Limb (tissue), 2 donors: ENCODE results near the gene NNAT.

ENCODE experiments used
- DNase-seq, 2 donors: peaks; one replicate each; pipeline ENCODE4 v3.0.0-alpha.2; 2016; ENCODE audit errors: extremely low spot score in 2 of 2

Gene NNAT

GRCh38 chr20:37502654-37503053, 18.4 kb upstream of the NNAT start:
- no peak for DNase-seq

GRCh38 chr20:37503256-37503927, 17.7 kb upstream of the NNAT start:
- no peak for DNase-seq

- no peak for DNase-seq
These were observed 16.5 kb upstream of the NNAT start for GRCh38 chr20:37504404-37505096.

- DNase-seq: no peak
These were observed 15.5 kb upstream of the NNAT start for GRCh38 chr20:37505263-37506151.

DNA sequence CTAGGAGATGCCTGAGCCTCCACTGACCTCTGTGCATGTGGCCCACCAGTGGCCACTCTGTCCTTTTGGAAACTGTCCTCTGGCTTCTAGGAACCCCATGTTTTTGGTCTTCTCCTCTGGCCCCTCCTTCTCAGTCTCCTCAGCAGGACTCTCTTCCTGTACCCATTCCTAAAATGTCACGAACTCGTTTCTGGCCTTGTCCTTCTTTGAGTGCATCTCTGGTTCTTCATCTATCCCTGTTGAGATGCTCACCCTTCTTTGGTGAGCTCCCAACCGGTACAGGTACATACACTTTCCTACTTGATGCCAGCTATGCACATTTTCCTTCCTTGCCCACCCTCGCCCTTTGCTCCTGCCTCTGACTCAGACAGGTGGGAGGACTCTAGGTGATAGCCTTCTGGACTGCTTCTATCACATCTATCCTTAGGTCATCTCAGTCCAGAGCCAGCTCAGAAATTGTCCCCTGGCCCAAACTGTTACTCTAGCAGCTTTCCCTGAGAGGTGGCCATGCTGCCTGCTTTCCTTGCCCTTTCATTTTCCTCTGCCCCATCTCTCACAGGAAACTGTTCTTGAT, 14.8 kb upstream of the NNAT start:
- no peak for DNase-seq

DNA sequence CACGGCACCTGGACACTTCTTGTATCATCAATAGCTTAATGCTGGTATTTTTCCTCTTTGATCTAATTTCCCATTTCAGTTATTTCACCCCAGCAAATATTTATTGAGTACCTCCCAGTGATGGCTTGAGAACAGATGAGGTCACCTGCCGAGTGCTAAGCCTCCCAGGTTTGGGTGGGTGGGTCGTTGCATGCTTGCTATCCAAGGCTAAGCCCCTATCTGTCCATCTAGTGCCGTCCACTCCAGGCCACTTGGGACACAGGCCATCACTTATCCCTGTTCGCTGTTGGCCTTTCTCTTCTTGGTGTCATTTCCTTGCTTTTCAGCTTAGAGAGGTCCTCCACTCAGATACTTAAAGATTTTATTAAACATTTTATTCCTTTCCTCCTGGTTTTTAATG, 10.8 kb upstream of the NNAT start:
- no peak for DNase-seq

GRCh38 chr20:37511610-37512275, 9.3 kb upstream of the NNAT start:
- no peak for DNase-seq

- DNase-seq: no peak
These were observed 7.2 kb upstream of the NNAT start for GRCh38 chr20:37513779-37514359.

- peak in 1 of 2 donors; percentile 5 for DNase-seq
These were observed 5.2 kb upstream of the NNAT start for GRCh38 chr20:37515876-37516275.

GRCh38 chr20:37516811-37517750, 4.0 kb upstream of the NNAT start:
- peak; percentile 78 to 85 for DNase-seq

DNA sequence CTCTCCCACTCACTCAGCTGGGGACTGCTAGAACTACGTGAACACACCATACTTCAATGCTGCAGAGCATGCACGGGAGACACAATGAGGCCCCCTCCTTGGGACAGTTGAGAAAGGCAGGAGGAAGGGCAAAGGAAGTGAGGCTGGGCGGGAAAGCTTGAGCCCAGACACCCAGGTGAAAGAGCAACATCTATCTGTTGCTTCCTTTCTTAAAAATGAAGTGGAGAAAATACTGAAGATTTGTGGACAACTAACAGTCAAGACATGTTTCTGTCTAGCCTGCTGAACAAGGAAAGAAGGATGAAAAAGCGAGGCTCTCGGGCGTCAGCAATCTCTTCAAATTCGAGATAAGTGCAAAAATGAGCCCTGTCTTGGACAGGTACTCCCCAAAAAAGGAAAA, 3.0 kb upstream of the NNAT start:
- peak in 1 of 2 donors; percentile 27 for DNase-seq

- DNase-seq: peak in 1 of 2 donors; percentile 52
These were observed 2.2 kb upstream of the NNAT start for GRCh38 chr20:37518606-37519507.

DNA sequence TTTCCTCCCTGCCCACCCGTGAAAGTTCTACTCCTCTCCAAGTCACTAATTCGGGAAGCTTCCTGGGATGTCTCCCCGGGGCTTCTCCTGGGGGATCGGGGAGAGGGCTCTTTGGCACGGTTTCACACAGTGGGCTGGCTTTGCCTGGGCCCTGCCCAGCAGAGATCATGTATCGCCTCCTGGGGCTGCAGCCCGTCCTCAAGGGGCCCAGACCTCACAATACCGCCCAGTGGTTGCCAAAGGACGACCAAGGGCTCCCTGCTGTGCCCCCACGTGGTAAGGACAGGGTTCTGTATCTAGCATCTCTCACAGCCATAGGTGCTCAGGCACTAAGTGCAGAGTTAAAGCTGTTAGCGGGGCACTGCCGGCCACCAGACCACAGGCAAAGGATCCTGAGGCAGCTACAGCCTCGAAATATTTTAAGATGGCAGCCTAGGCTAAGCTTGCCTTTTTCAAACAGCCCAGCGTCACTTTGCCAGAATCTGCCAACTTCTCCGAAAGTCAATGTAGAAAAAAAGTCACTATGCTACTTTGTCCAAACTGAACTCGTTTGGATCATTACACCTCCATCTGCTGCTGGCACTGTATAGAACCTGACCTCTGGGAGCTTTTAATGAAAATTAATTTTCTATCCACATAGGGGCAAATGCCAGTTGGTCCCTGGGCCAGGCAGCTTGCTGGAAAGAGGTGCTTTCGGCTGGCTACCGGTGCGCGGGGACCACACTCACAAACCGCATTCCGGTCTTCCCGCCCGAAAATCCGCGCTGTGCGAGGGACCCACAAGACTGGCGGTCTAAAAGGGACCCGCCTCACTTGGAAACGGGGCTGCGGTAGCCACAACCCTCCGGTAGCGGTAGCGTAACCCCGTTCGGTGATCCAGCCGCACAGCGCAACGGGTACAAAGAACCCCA, 1.3 kb upstream of the NNAT start:
- DNase-seq: peak in 1 of 2 donors; percentile 60

DNA sequence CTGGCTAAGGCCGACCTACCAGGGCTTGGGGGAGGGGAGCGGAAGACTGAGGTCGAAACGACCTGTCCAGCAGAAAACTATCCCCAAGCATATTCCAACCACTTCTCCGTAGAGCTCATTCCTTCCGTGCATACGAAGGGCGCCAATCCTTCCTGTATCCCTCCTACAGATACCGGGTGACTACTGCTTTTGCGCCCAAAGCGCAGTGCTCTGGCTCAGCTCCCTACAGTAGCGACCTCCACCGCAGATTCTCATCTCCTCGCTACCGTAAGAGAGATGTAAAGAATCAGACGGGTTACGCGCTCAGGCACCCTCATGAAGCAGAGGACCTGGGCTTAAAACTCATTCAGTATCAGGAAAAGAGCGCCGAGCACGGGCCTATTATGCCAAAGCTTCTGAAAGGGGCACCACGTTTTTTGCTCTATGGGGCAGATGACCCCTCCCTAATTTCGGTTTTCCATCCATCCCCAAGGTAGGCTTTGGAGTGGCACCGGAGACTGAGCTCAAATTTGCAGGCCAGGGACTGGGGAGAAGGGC, 563 bp upstream of the NNAT start:
- DNase-seq: no peak

DNA sequence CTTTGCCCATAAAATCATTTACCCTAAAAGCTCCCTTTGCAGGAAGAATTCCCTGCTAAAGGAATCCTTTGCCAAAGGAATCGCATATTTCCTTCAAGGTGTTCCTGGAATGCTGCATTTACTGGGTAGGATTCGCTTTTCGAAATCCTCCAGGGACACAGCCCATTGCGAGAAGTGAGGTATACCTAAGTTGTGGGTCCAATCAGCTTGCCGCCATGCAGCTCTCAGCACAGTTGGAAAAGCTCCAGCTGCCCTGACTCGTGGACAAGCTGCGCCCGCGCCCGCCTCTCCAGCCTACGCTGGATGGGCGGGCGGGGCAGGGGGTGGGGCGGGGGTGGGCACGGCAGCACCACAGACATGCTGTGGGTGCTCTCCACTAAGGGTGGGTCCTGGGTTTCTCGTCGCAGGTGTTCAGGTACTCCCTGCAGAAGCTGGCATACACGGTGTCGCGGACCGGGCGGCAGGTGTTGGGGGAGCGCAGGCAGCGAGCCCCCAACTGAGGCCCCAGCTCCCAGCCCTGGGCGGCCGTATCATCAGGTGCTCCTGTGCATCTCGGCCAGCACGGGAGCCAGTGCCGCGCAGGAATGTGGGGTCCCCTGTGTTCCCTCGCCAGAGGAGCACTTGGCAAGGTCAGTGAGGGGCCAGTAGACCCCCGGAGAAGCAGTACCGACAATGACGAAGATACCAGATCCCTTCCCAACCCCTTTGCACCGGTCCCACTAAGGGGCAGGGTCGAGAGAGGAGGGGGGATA, 1.4 kb downstream of the NNAT start:
- DNase-seq: peak; percentile 55 to 71

- DNase-seq: no peak
These were observed 2.0 kb downstream of the NNAT start for GRCh38 chr20:37523012-37523391.
